Dendritic cell treated with granulocyte-macrophage colony-stimulating factor and Interleukin-4, amounts not matched to agents 40 ng/mL and 50 ng/mL, for 4 days (primary cell): Measurements from ENCODE around the gene SLC18A2.

ENCODE experiments used
- H3K27ac Mint-ChIP-seq: one replicate; pipeline ENCODE4 v1.8.0; 2022; ENCODE audit warnings: mild to moderate bottlenecking, mixed read lengths
- H3K27me3 Mint-ChIP-seq: one replicate; pipeline ENCODE4 v1.8.0; 2022; ENCODE audit warnings: mild to moderate bottlenecking, mixed read lengths
- H3K36me3 Mint-ChIP-seq: one replicate; pipeline ENCODE4 v1.8.0; 2022; ENCODE audit warnings: low read depth, mixed read lengths
- H3K4me1 Mint-ChIP-seq: one replicate; pipeline ENCODE4 v1.8.0; 2022; ENCODE audit warnings: low read depth, mixed read lengths
- H3K4me3 Mint-ChIP-seq: one replicate; pipeline ENCODE4 v1.8.0; 2022; ENCODE audit warnings: mild to moderate bottlenecking, moderate library complexity, mixed read lengths
- H3K9me3 Mint-ChIP-seq: one replicate; pipeline ENCODE4 v1.8.0; 2022; ENCODE audit warnings: mixed read lengths
- intact Hi-C: fragments of 100-400 bp; cut with micrococcal nuclease; formaldehyde crosslinking; loops from one replicate; pipeline ENCODE4 v1.15.0; 2022

The SLC18A2 gene

DNA sequence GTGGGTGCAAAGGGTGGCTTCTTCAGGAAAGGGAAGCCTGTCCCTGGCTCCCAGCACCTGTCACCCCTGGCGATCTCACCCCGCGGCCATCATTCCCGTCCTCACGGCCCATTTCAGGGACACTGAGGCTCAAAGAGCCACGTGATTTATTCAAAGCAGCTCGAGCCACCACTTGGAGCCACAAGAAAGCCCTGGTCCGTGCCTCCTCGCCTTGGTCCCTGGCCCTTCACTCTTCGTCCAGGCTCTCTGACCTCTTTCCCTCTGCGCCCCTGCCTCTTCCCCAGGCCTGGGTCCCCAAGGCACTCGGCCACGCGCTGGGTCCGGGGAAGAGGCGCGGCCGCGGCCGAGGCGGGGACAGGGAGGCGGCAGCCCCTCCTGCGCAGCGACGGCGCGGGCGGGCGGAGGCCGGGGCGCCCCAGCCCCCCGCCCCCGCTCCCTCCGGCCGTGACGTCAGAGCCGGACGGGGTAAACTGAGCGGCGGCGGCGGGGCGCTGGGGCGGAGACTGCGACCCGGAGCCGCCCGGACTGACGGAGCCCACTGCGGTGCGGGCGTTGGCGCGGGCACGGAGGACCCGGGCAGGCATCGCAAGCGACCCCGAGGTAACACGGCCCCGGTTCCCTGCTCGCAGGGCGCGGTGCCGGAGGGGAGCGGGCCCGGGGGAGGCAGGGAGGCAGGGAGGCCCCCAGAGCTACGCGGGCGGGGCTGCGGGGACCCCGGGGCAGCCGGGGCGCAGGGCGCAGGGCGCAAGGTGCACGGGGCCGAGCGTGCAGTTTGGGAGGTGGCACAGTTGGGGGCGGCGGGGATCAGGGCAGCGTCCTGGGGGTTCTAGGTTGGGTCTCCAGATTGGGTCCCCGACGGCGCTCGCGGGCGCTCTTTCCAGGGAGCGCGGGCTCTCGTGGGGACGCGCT, at the start of gene SLC18A2:
SLC18A2 (plus strand) TSS at position 494 of the 909 bp plus-strand sequence. CDS start 580 bp downstream, outside the sequence.
- intact Hi-C loops, result no loop called here

DNA sequence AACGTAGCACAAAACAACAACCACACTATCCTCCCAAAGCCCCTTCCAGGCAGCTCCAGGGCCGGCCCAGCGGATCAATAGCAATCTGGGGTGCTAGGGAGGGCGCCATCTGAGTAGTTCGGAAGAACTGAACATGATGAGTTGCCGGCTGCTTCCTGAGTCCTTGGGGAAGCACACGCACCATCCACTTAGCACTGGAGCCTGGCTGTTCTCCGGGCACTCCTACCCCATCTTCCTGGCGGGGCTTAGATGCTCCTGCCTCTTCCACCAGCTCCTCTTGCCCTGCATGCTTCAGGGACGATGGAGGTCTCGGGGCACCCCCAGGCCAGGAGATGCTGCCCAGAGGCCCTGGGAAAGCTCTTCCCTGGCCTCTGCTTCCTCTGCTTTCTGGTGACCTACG, 43.7 kb upstream of the SLC18A2 start, which contains the start of gene KCNK18:
KCNK18 (plus strand) TSS at position 301 of the 400 bp plus-strand sequence; CDS start at position 301, 0 bp downstream.
- Mint-ChIP-seq H3K4me3 (no peak within 1 kb of the TSS), H3K27ac (no peak within 1 kb of the TSS), H3K36me3 (no peaks in the 10 kb centered on the region), H3K4me1 (no peaks in the 10 kb centered on the region), H3K27me3 (peaks cover 1% of the 10 kb centered on the region), H3K9me3 (peaks cover 11% of the 10 kb centered on the region)
- intact Hi-C loops, result no loop called here

More for the DNA sequence above, at the start of gene SLC18A2:
- Mint-ChIP-seq H3K9me3 (peaks cover 10% of the 10 kb centered on the region), H3K36me3 (peaks cover 6% of the 10 kb centered on the region), H3K27me3 (peaks cover 53% of the 10 kb centered on the region), H3K4me3 (no peak within 1 kb of the TSS), H3K4me1 (no peaks in the 10 kb centered on the region), H3K27ac (no peak within 1 kb of the TSS)

DNA sequence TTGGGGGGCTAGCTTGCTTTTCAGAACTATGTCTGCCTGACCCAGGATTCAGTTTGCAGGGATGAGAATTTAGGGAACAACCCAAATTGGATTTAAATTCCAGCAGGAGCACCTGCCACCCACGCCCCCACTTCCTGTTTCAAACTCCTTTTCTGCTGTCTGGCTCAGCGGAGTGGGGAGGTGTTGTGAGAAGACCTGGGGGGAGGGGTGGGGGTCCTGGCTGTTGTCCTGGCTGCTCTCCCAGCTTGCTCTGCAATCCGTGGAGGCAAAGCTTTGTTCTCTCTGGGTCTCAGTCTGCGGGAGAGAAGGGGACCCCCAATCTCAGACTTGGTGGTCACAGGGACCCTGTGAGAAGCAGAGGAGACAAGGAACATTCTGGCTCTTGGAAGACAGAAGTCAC, 42.8 kb upstream of the SLC18A2 start:
- Mint-ChIP-seq H3K36me3 (no peaks in the 10 kb centered on the region), H3K4me1 (no peaks in the 10 kb centered on the region), H3K9me3 (peaks cover 11% of the 10 kb centered on the region), H3K4me3 (no peak overlapping the region), H3K27ac (no peak overlapping the region), H3K27me3 (peaks cover 1% of the 10 kb centered on the region)
- intact Hi-C loops, result no loop called here

DNA sequence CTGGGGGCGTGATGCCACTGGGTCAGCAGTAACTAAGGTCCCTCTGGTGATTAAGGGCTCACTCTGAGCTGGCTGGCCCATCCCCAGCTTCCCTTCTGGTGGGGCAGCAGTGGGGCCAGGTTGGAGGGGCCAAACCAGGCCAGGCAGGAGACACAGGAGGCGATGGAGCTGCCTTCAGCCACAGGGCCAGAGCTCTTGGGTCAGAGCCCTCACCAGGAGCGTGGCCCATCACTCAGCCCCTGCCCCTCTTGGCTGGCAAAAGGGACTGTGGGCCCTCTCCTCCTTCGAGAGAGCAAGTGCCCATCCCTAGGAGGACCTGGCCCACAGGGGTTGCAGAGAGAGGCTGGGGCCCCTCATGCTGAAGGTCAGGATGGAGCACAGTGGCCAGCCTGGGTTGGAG, 39.1 kb upstream of the SLC18A2 start:
- no peaks in the 10 kb centered on the region for H3K36me3 Mint-ChIP-seq
- no peaks in the 10 kb centered on the region for H3K4me1 Mint-ChIP-seq
- H3K9me3 Mint-ChIP-seq, result no peaks in the 10 kb centered on the region
- H3K27me3 Mint-ChIP-seq, result peaks cover 3% of the 10 kb centered on the region
- H3K27ac Mint-ChIP-seq, result no peak overlapping the region
- intact Hi-C loops, result no loop called here
- no peak overlapping the region for H3K4me3 Mint-ChIP-seq

DNA sequence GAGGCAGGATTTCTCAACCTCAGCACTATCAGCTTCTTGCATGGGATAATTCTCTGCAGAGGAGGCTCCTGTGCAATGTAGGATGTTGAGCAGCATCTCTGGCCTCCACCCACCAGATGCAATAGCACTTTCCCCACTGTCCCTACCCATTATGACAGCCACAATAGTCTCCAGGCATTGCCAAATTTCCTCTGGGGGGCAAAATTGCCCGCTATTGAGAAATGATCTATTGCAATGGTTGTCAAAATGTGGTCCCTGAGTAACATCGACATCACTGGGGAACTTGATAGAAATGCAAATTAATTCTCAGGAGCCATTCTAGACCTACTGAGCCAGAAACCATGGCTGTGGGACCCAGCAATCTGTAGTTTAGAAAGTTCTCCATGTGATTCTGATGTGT, 36.6 kb upstream of the SLC18A2 start:
- Mint-ChIP-seq H3K4me1 (no peaks in the 10 kb centered on the region), H3K27ac (no peak overlapping the region), H3K9me3 (no peaks in the 10 kb centered on the region), H3K27me3 (peaks cover 6% of the 10 kb centered on the region), H3K36me3 (no peaks in the 10 kb centered on the region), H3K4me3 (no peak overlapping the region)
- intact Hi-C loops, result no loop called here

DNA sequence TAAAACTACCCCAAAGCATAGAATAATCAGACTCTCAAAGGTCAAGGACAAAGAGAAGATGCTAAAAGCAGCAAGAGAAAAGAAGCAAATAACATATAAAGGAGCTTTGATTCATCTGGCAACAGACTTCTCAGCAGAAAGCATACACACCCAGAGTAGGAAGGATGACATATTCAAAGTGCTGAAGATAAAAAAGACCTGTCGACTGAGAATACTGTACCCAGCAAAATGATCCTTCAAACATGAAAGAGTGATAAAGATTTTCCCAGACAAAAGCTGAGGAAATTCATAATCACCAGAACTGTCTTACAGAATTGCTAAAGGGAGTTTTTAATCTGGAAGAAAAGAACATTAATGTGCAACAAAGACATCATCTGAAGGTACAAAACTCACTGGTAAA, 28.7 kb upstream of the SLC18A2 start:
- H3K36me3 Mint-ChIP-seq, result no peaks in the 10 kb centered on the region
- H3K4me3 Mint-ChIP-seq, result no peak overlapping the region
- peaks cover 5% of the 10 kb centered on the region for H3K4me1 Mint-ChIP-seq
- H3K27ac Mint-ChIP-seq, result no peak overlapping the region
- H3K27me3 Mint-ChIP-seq, result peaks cover 54% of the 10 kb centered on the region
- intact Hi-C loops, result no loop called here
- H3K9me3 Mint-ChIP-seq, result peaks cover 13% of the 10 kb centered on the region

DNA sequence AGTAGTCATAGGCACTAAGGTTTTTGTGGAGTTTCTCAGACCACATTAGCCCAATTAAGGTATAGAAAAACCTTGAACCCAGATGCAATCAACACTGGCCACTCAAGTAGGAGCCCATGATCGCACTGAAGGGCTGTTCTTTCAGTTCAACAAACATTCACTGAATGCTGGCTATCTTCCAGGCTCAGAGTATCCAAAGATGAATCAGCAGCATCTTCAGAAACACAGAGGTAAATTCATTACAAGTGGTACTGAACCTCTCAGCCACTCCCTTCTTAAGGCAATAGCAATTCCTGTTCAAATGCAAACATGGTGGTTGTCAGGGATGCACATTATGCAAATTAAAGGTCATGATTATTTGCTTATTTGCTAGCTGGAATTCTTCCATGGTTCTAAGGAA, 26.5 kb upstream of the SLC18A2 start:
- Mint-ChIP-seq H3K27me3 (peaks cover 66% of the 10 kb centered on the region), H3K4me3 (no peak overlapping the region), H3K9me3 (peaks cover 13% of the 10 kb centered on the region), H3K36me3 (no peaks in the 10 kb centered on the region), H3K4me1 (peaks cover 10% of the 10 kb centered on the region), H3K27ac (no peak overlapping the region)
- intact Hi-C loops, result no loop called here

DNA sequence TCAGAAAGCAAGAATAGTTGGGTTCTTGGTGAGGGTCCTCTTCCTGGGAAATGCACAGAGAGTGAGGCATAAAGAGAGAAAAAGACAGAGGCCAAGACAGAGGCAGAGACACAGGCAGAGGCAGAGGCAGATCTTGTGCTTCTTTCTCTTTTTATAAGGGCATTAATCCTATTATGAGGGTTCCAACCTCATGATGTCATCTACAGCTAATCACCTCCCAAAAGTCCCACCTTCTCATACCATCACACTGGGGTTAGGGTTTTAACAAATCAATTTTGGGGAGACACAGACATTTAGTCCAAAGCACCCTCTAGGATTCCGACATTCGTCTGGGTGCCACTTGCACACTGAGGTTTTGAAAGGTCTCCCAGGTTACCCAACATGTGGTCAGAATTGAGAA, 25.8 kb upstream of the SLC18A2 start:
- H3K27ac Mint-ChIP-seq, result no peak overlapping the region
- intact Hi-C loops, result no loop called here

DNA sequence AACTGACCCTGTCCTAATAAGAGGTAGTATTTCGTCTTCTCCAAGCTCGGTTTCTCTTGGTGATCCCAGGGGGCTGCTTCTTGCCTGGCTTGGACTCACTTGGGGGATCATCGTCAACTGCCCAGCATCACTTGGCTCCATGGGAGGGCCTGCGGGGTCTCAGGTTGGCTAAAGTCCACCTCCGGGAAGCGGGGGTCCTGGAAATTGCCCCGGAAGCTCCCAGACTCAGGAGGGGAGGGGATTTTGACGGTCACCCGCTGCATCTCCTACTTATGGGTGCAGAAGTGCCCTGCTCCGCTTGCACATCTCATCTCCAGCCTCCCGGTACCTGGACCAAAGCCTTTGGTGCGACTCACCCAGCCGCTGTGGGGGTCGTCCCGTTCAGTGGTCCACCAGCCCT, 24.9 kb upstream of the SLC18A2 start:
- peaks cover 13% of the 10 kb centered on the region for H3K9me3 Mint-ChIP-seq
- H3K4me1 Mint-ChIP-seq, result peaks cover 10% of the 10 kb centered on the region
- H3K27ac Mint-ChIP-seq, result no peak overlapping the region
- intact Hi-C loops, result loop anchor here (2.0 kb wide), 1 partner anchor 1025 kb away; no protein-coding TSS in a partner anchor
- no peak overlapping the region for H3K4me3 Mint-ChIP-seq
- peaks cover 66% of the 10 kb centered on the region for H3K27me3 Mint-ChIP-seq
- no peaks in the 10 kb centered on the region for H3K36me3 Mint-ChIP-seq

More for the DNA sequence above, 25.8 kb upstream of the SLC18A2 start:
- peaks cover 10% of the 10 kb centered on the region for H3K4me1 Mint-ChIP-seq
- no peaks in the 10 kb centered on the region for H3K36me3 Mint-ChIP-seq
- H3K9me3 Mint-ChIP-seq, result peaks cover 13% of the 10 kb centered on the region
- H3K4me3 Mint-ChIP-seq, result no peak overlapping the region
- H3K27me3 Mint-ChIP-seq, result peaks cover 60% of the 10 kb centered on the region

DNA sequence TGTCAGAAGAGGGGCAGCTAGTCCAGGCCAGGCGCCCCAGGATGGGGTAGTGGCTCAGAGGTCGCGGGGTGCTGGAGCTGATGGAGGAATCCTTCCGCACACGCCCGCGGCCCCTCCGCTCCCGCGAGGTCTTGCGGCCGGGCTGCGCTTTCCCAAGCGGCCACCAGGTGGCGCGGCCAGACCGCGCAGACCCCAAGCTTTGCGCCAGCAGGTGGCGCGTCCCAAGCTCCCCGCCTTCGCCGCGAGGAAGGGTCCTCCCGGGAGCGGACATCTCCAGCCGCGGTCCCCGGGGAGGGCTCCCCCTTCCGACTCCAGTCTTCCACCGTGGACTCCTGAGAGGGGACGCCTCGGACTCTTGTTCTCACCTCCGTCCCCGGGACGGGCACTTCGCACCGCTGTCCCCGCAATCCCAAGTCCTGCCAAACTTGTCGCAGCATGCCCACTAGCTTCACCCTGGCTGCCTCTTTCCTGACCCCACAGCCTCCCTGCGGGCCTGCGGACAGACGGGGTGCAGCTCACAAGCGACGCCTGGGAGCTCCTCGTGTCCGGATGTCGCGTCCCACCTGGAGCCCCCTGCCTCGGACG, 24.2 kb upstream of the SLC18A2 start:
- intact Hi-C loops, result loop anchor here (2.0 kb wide), 1 partner anchor 1024 kb away; no protein-coding TSS in a partner anchor
- peak overlapping the region; percentile 75 for H3K4me3 Mint-ChIP-seq
- H3K27me3 Mint-ChIP-seq, result peaks cover 64% of the 10 kb centered on the region
- H3K27ac Mint-ChIP-seq, result no peak overlapping the region
- no peaks in the 10 kb centered on the region for H3K36me3 Mint-ChIP-seq
- peaks cover 8% of the 10 kb centered on the region for H3K9me3 Mint-ChIP-seq
- peaks cover 10% of the 10 kb centered on the region for H3K4me1 Mint-ChIP-seq

DNA sequence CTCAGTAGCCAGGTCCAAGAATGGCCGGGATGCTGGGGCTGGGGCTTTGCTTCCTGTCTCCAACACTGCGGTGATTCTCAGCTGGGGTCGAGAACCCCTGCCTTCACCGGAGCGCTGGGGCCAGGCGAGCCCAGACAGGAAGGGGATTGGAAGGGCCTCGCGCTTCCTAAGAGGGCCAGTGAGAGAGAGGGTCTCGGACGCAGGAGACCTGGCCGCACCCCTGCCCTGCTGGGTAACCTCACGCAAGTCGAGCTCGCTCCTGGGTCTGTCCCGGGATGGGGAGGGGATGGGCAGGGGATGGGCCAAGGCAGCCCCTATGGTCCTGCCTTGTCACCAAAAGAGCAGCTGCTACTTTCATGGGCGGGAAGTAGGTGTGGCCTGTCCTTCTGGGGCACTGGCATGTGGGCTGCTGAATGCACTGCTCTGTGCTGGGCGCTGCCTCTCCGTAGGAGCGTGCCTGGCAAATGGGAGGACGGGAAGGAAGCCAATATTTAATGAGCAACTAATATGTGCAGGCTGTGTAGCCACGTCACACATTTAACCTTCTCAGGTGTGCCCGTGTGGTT, 23.6 kb upstream of the SLC18A2 start:
- Mint-ChIP-seq H3K27me3 (peaks cover 59% of the 10 kb centered on the region), H3K4me3 (peak overlapping the region; percentile 75), H3K27ac (no peak overlapping the region), H3K36me3 (no peaks in the 10 kb centered on the region), H3K9me3 (peaks cover 2% of the 10 kb centered on the region), H3K4me1 (peaks cover 10% of the 10 kb centered on the region)
- intact Hi-C loops, result loop anchor here (2.0 kb wide), 1 partner anchor 1024 kb away; no protein-coding TSS in a partner anchor

DNA sequence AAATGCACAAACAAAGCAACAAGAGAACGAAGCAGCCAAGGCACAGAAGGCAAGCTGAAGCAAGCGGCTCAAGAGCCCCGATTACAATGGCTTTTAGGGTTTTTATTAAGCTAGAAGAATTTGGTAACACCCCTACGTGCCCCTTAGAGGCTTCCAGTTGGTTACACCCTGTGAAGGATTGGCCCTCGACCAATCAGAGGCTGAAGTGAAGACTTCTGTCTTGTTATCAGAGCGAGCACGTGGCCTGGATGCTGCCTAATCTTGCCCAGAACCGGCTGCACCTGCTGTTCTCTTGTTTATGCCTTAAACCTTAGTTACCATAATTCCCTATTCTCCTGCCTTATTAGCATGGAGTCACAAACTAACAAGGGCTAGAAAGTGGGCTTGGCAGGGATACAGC, 22.3 kb upstream of the SLC18A2 start:
- intact Hi-C loops, result no loop called here
- H3K4me1 Mint-ChIP-seq, result peaks cover 10% of the 10 kb centered on the region
- no peaks in the 10 kb centered on the region for H3K36me3 Mint-ChIP-seq
- no peak overlapping the region for H3K27ac Mint-ChIP-seq
- H3K4me3 Mint-ChIP-seq, result no peak overlapping the region
- H3K9me3 Mint-ChIP-seq, result no peaks in the 10 kb centered on the region
- H3K27me3 Mint-ChIP-seq, result peaks cover 52% of the 10 kb centered on the region

DNA sequence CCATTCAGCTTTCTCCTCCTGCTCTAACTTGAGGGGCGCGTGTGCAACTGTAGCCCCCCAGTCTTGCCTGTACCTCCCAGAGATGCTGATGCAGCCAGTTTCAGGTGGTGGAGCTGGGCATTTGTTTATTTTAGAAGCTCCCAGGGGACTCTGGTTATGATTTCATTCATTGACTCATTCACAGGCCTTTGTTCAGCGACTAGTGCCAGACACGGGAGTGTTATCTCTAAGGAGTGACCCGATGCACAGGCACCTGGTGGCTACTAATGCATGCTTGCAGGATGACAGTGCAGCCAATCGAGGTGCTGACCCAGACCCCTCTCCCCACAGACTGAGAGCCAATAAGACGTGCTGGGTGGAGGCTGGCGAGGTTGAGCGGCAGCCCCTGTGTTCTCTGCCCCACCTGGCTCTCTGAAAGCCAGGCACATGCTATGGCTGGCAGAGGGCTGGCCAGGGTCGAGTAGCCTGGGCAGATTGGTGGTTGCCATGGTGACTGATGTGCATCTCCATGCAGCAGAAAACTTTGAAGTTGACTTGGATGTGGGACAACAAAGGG, 19.7 kb upstream of the SLC18A2 start:
- H3K27ac Mint-ChIP-seq, result no peak overlapping the region

More for the DNA sequence above, 19.7 kb upstream of the SLC18A2 start:
- Mint-ChIP-seq H3K36me3 (no peaks in the 10 kb centered on the region), H3K4me1 (peaks cover 10% of the 10 kb centered on the region), H3K27me3 (peaks cover 34% of the 10 kb centered on the region), H3K4me3 (no peak overlapping the region), H3K9me3 (no peaks in the 10 kb centered on the region)
- intact Hi-C loops, result loop anchor here (10.0 kb wide), 1 partner anchor 224 kb away; no protein-coding TSS in a partner anchor
